GM18861 (cell line): ENCODE measurements around the gene FUT8.
"Not testable (repeated sequence)": the region's sequence is repeated elsewhere in the genome, so short reads cannot be mapped to it uniquely, and the experiment has no call there.

Source experiments
- ATAC-seq: cut with Tn5 transposase; IDR thresholded peaks from one replicate; pipeline ENCODE4 v1.9.1; 2021; ENCODE audit not compliant: unreplicated experiment

FUT8 gene

DNA sequence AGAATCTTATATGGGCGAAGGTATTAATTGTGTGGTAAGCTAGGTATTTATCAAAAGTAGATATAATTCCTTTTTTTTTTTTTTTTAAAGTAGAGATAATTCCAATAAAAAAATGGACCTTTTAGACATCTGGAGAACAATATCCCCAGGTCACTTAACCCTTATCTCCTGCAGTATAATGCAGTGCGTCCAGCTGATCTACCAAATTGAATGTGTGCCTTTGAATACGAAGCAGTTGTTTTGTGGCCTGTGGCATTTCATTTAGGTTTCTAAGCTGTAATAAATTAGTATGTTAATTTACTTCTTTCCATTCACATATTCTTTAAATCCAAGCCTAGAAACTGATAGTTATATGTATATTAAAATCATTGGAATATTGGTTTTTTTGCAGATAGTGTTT lies 3.1 kb downstream of the FUT8 start:
- ATAC-seq, result no peak

GRCh38 chr14:65419593-65420252 lies 7.2 kb downstream of the FUT8 start:
- no peak for ATAC-seq

DNA sequence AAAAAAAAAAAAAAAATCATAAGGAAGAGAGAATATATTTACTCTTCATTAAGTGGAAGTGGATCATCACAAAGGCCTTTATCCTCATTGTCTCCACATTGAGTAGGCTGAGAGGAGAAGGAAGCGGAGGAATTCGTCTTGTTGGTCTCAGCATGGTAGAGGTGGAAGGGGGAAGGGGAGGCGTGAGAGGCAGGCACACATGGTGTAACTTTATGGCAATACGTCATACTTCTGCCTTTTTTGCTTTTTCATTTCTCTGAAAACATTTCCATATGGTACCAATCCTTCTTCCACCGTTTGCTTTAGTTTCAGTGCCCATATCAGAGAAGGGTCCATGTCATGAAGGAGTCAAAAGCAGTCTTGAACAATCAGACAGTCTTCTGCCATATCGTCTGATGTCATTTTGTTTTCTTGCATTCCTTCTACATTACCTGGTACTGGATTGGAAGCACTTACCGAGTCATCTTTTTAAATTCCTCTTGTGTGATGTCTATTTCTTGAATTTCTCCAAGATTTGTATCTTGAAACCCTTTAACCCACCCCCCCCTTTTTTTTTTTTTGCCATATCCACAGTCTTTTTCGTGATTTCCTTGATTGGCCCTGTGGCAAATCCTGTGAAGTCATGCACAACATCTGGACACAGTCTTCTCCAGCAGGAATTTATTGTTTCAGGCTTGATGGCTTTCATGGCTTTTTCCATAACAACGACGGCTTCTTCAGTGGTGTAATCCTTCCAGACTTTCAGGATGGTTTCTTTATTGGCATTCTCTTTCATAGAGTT lies 8.9 kb downstream of the FUT8 start:
- ATAC-seq, result no peak

GRCh38 chr14:65422088-65422834 lies 9.7 kb downstream of the FUT8 start:
- no peak for ATAC-seq

- ATAC-seq, result no peak
These were observed 11.5 kb downstream of the FUT8 start for GRCh38 chr14:65423982-65424381.

DNA sequence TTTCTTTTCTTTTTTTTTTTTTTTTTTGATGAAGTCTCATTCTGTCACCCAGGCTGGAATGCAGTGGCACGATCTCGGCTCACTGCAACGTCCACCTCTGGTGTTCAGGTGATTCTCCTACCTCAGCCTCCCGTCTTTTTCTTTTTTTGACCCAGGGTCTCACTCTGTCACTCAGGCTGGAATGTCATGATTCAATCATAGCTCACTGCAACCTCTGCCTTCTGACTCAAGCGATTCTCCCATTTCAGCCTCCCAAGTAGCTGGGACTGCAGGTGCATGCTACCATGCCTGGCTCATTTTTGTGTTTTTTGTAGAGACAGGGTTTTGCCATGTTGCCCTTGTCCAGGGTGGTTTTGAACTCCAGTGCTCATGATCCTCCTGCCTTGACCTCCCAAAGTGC lies 12.0 kb downstream of the FUT8 start:
- ATAC-seq, result no peak

DNA sequence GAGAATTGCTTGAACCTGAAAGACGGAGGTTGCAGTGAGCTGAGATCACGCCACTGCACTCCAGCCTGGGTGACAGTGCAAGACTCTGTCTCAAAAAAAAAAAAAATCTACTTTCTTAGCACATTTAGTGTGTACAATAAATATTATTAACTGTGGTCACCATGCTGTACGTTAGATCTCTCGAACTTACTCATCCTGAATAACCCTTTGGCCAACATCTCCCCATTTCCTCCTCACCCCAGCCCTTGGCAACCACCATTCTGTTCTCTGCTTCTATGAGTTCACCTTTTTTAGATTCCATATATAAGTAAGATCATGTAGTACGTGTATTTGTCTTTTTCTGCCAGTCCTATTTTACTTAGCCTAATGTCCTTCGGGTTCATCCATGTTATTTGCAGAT lies 13.4 kb downstream of the FUT8 start:
- no peak for ATAC-seq

GRCh38 chr14:65426902-65427301 lies 14.4 kb downstream of the FUT8 start:
- ATAC-seq, result not testable (repeated sequence)

- ATAC-seq, result no peak
These were observed 16.2 kb downstream of the FUT8 start for GRCh38 chr14:65428691-65429090.

DNA sequence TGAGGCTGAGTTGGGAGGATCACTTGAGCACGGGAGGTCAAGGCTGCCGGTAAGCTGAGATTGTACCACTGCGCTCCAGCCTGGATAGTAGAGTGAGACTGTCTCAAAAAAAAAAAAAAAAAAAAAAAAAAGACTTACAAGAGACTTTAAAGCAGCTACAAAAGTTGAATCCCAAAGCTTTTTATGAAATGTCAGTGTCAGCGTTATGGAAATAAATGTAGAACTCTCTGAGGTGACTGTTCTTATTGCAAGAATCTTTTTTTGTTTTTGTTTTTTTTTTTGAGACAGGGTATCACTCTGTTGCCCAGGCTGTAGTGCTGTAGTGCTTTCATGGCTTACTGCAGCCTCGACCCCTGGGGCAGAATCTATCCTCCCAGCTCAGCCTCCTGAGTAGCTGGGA lies 17.2 kb downstream of the FUT8 start:
- no peak for ATAC-seq

DNA sequence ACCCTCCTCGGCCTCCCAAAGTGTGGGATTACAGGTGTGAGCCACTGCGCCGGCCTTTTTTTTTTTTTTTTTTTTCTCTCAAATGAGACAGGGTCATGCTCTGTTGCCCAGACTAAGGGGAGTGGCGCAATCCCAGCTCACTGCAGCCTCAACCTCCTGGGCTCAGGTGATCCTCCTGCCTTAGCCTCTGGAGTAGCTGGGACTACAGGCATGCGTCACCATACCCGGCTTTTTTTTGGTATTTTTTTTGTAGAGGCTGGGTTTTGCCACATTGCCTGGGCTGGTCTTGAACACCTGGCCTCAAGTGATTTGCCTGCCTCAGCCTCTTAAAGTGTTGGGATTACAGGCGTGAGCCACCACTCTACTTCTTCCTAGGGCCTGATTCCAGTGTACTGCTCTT lies 18.7 kb downstream of the FUT8 start:
- no peak for ATAC-seq

DNA sequence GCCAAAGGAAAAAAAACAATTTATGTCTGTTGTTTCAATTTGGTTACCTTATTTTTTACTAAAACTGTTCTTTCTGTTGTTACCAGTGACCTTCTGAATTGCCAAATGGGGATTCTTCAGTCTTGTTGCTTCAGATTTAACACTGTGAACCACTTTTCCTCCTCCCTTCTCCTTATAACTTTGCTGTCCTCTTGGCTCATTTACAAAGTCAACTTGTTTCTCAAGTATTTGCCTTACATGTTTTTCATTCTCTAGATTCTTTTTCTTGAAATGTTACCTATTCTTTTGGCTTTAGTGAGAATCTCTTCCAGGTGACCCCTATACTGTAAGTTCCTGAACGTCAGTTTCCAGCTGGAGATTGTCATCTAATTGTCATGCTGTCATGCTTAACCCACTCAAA lies 19.4 kb downstream of the FUT8 start:
- ATAC-seq, result no peak

DNA sequence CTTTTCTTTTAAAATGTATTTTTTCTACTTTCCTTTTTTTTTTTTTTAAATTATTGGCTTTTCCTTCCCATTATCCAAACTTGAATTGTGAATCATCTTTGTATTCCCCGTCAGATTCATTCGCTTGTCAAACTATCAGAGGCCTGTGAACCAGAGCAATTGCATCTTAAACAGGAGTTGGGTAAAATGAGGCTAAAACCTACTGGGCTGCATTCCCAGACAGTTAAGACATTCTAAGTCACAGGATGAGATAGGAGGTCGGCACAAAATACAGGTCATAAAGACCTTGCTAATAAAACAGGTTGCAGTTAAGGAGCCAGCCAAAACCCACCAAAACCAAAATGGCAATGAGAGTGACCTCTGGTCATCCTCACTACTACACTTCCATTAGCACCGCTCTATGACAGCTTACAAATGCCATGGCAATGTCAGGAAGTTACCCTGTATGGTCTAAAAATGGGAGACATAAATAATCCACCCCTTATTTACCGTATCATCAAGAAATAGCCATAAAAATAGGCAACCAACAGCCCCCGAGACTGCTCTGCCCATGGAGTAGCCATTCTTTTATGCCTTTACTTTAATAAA lies 19.9 kb downstream of the FUT8 start:
- ATAC-seq, result no peak

- ATAC-seq, result no peak
These were observed 20.6 kb downstream of the FUT8 start for GRCh38 chr14:65433157-65433556.

DNA sequence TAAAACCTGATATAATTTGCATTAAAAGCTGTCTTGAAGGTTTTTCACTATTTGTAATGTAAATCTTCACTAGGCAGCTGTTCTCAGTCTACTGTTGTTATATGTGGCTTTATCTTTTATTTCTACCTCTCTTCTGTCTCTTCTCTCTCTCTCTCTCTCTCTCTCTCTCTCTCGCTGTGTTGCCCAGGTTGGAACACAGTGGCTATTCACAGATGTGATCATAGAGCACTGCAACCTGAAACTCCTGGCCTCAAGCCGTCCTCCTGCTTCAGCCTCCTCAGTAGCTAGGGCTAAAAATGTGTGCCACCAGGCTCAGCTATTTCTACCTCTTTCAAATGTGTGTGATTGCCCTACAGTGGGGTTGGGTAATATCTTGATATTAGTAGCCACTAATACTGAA lies 21.1 kb downstream of the FUT8 start:
- no peak for ATAC-seq

- ATAC-seq, result no peak
These were observed 21.8 kb downstream of the FUT8 start for GRCh38 chr14:65434216-65434850.

GRCh38 chr14:65438266-65438933 lies 25.9 kb downstream of the FUT8 start:
- no peak for ATAC-seq

GRCh38 chr14:65439117-65439516 lies 26.6 kb downstream of the FUT8 start:
- ATAC-seq, result no peak

DNA sequence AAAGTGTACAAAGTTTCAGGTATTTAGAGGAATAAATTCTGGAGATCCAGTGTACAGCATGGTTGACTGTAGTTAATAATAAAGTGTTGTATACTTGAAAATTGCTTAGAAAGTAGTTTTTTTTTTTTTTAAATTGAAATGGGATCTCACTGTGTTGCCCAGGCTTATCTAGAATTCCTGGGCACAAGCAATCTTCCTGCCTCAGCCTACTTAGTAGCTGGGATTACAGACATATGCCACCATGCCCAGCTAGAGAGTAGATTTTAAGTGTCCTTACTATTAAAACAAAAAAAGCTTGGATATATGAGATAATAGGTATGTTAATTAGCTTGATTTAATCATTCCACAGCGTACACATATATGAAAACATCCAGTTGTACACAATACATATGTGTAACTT lies 27.7 kb downstream of the FUT8 start:
- no peak for ATAC-seq

DNA sequence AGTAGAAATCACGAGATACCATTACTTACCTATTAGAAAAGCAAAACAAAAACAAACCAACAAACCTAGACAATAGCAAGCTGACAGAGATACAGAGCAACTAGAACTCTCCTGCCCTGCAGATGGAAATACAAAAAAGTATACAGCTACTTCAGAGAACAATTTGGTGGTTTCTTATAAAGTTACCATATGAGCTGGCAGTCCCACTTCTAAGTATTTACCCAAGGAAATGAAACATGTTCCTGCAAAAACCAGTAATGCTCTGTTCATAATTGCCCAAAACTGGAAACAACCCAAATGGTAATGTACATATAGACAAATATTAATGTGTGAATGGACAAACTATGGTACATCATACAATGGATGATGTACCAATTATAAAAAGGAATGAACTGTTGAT lies 31.7 kb downstream of the FUT8 start:
- no peak for ATAC-seq

DNA sequence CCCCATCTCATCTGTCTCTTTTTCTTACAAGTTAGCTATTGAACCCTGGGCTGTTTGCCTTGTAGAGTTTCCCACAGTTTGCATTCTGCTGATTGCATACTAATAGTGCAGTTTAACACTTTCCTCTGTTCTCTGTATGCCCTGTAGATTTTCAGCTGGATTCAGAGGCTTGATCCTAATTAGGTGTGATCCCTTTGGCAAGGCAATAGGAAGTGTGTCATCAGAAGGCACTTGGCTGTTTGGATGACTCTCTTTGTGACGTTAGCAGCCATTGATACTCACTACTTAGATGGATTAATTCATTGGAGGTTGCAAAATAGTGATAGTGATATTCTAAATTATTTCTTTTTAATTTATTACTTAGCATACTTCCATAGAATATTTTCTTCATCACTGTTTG lies 33.6 kb downstream of the FUT8 start:
- ATAC-seq, result no peak
